NCI-H2171 treated with DMSO at 0.1 percent for 48 hours (cell line): ENCODE data around the gene AP4S1.
"Not testable (repeated sequence)": the region's sequence is repeated elsewhere in the genome, so short reads cannot be mapped to it uniquely, and the experiment has no call there.

ENCODE experiments used
- DNase-seq: peaks from one replicate; lab custom pipeline; 2025; lab: John Stamatoyannopoulos, UW

The AP4S1 gene, protein sequence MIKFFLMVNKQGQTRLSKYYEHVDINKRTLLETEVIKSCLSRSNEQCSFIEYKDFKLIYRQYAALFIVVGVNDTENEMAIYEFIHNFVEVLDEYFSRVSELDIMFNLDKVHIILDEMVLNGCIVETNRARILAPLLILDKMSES

DNA sequence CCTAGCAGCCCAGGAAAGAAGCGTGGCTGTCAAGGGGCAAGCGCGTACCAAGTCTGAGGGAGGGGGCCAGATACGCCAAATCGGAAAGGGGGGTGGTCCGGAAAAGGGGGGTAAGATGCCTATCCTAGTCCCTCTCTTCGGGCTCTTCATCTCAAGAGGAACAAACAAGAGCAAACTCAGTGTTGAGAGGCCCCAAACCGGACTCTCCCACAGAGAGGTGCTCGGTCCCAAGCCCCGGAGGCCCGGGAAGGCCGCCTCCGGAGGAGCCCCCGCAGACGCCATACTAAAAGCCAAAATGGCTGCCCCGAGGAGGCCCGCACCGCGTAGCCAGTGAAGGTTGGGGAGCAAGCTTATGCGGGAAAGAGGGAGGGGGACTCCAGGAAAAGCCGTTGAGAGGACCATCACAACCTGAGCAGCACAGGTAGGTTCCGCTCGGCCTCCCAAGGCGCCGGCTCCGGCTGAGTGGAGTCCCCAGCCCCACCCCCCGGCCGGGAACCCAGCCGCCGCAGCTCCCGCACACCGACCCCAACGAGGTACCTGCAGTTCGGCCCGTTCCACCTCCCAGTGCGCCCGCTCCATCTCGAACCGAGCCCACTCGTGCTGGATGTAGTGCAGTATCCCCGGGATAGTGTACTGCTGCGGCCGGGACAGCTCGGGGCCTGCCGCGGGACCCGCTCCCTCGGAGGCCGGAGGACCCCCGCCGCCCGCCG lies at the start of gene AP4S1:
TSS of gene AP4S1 (plus strand) at position 283 of the 710 bp plus-strand sequence. CDS start 40,548 bp downstream, outside the sequence.
- DNase-seq: peak; percentile 72

DNA sequence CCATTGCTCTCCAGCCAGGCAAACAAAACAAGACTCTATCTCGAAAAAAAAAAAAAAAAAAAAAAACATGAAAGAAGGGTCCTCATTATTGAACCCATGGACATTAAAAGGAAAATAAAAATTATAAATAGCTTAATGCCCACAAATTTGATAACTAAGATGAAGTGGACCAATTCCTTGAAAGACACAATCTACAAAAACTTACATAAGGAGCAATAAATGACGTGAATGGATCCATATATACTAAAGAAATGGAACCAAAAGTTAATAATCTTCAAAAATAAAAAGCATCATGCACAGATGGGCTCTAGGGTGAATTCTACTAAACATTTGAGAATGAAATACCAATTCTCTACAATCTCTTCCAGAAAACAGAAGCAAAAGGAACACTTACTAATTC lies 47.7 kb upstream of the AP4S1 start:
- no peak for DNase-seq

DNA sequence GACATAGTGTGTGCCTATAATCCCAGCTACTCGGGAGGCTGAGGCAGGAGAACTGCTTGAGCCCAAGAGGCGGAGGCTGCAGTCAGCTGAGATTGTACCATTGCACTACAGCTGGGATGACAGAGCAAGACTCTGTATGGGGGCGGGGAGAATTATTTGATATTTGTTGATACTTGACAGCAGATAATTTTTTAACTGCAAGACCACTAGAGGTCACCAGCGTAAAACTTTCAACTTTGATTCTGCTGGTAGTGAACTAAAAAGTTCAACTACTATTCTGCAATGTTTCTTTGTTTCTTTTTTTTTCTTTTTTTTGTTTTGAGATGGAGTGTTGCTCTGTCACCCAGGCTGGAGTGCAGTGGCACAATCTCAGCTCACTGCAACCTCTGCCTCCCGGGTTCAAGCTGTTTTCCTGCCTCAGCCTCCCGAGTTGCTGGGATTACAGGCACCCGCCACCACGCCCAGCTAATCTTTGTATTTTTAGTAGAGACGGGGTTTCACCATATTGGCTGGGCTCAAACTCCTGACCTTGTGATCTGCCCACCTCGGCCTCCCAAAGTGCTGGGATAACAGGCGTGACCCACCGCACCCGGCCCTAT lies 45.2 kb upstream of the AP4S1 start:
- peak; percentile 65 for DNase-seq

DNA sequence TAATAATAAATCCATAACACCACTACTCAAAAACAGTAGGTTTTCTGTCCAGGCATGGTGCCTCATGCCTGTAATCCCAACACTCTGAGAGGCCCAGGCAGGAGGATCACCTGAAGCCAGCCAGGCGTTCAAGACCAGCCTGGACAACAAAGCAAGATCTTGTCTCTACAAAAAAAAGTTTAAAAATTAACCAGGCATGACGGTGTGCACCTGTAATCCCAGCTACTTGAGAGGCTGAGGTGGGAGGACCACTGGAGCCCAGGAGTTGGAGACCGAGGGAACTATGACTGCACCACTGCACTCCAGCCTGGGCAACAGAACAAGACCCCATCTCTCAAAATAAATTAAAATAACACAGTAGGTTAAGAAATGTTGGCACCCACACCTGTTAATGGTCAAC lies 44.5 kb upstream of the AP4S1 start:
- no peak for DNase-seq

DNA sequence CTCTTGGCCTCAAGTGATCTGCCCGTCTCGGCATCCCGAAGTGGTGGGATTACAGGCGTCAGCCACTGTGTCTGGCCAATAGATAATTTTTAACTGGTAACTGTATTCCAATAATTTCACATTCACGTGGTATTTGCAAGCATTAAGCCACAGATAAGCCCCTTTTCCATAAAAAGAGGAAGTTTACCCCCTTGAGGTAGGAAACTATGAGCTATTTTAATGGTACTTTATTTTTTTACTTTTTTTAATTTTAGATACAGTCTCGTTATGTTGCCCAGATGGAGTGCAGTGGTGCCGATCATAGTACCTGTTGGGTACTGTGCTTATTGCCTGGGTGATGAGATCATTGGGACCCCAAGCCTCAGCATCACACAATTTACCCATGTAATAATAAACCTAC lies 42.9 kb upstream of the AP4S1 start:
- DNase-seq: no peak

DNA sequence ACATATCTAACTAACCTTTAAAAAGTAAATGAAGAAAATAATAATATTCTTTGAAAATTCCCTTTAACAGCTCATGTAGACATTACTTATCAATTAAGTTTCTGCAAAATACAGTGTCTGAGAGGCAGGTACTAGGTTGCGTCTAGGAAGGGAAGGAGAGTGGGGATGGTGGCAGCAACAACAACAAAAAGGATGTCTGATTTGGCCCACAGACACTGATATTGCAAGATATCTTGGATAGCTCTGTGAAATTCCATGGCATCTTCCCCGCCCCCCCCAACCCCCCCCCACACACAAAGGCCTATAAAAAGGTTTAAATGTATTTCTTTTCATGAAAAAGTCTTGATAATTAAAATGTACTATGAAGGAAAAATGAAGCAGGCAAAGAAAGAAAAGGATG lies 41.6 kb upstream of the AP4S1 start:
- no peak for DNase-seq

DNA sequence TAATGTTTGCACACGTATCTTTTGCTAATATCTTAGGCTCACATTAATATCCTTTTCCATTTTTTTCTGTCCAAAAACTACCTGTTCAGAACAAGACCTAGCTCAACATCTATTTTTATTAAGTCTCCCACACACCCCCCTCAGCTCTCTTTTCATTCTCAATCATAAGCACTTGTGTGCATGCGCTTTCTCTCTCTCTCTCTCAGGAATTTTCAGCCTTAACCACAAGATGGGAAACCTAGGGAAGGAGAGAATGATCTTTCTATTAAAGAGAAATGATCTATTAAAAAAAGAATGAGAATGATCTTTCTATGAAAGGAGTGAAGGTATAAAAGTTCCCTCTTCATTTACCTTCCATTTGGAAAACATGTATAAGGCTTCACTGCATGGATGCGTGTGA lies 39.7 kb upstream of the AP4S1 start:
- no peak for DNase-seq

DNA sequence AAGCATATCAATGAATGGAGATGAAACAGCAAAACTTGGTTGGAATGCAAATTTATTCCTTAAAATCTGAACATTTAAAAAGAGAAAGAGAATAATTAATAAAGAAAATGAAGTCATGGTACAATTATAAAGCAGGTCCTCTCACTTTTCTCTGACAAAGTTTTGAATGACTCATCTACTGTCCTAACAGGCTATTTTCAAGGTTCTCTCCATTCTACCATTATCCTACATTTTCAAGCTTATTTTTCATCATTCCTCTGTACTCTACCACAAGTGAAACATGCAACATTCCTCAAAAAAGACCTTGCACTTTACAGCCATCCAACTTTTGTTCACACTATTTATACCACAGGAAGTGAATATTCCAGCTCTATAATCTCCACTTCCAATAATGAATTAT lies 36.9 kb upstream of the AP4S1 start:
- DNase-seq: no peak

DNA sequence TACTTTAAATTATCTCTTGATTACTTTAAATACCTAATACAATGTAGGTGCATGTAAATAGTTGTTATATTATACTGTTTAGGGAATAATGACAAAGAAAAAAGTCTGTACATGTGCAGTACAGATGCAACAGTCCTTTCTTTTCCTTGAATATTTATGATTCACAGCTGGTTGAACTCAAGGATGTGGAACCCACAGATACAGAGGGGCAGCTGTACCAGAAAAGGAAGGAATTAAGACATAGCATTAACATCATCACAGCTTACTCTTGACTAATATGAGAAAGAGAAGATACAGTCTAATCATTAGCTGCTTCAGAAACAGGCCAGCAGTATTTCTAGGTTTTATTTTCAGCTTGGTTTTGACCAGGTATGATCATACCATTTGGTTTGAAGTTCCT lies 34.7 kb upstream of the AP4S1 start:
- no peak for DNase-seq

DNA sequence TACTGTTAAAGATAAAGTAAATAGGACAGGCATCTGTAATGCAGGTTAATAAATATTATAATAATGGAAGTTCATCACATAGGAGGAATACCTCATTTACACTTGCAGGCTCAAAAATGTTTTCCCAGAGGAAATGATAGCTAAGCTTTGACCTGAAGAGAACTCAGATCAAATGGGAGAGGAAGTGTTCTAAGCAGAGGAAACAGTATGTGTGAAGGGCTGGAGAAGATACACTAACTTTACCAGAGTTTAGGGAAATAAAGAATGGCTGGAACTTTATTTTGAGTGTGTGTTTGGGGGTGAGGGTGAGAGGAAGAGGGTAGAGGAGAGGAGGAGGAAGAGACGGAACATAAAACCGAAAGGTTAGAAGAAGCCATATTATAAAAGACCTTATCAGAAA lies 34.0 kb upstream of the AP4S1 start:
- no peak for DNase-seq

DNA sequence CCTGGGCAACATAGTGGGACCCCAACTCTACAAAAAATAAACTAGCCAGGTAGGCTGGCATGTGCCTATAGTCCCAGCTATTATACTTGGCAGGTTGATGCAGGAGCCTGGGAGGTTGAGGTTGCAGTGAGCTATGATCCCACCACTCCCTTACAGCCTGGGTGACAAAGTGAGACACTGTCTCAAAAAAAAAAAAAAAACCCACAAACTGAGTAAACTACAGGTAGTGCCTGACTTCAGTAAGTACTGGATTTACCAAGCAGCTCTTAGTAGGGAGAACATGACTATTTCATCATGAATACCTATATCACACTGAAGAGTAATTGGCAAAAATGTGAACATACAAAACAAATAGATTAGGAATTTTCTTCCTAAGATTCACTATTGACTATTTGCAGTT lies 32.4 kb upstream of the AP4S1 start:
- DNase-seq: no peak

DNA sequence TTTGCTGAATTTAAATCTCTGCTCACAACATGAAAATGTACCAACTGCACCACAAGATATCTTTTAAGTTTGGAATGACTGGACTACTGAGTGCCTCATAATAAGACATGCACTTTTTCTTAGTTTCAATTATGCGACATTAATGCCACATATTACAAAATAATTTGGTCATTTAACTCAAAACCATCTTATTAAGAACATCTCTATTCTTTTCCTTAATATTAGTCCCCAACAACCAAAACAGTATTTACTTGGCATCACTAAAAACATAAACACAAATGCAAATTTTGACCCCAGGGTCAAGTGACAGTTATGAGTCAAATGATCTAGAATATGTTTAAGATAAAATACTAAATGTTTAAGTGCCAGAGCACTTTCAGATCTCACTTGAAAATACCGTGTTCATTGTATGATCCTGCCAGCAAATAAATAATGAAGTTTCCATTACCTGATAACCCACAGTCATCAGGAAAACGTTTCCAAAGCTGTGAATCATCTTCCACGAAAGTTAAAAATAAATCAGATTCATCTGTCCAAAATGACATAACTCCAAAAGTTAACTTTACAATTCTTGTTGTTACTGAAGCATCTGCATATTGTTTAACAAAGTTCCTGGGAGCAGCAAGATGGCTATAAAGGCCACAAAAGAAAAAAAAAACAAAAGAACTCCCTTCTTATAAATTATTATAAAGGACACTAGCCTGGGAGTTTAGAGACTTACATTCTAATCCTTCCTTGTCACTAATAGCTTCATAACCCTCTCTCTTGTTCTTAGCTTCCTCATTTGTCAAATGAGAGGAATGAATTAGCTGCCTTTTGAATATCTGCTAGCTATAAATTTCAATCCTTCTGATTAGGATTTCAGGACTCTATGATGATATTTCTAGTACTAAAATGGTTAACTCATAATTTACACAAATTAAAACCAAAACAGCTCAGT lies 30.5 kb upstream of the AP4S1 start:
- no peak for DNase-seq

DNA sequence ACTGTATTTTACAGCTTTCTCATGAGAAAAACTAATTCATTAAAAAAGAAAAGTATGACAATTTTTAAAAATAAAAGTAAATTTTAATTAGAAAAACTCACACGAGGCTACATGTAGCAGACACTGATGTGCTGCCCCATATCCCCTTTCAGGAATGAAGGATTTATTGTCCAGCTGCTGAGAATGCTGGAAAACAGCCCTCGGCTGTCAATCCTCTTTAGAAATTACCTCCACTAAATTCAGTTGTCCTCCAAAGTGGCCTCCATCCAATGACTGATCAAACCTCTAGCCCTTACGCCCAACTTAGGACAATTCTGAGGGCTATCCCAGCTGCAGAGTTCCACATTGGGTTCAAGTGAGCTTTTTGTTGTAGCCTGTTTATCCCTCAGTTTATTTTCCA lies 29.8 kb upstream of the AP4S1 start:
- DNase-seq: no peak

DNA sequence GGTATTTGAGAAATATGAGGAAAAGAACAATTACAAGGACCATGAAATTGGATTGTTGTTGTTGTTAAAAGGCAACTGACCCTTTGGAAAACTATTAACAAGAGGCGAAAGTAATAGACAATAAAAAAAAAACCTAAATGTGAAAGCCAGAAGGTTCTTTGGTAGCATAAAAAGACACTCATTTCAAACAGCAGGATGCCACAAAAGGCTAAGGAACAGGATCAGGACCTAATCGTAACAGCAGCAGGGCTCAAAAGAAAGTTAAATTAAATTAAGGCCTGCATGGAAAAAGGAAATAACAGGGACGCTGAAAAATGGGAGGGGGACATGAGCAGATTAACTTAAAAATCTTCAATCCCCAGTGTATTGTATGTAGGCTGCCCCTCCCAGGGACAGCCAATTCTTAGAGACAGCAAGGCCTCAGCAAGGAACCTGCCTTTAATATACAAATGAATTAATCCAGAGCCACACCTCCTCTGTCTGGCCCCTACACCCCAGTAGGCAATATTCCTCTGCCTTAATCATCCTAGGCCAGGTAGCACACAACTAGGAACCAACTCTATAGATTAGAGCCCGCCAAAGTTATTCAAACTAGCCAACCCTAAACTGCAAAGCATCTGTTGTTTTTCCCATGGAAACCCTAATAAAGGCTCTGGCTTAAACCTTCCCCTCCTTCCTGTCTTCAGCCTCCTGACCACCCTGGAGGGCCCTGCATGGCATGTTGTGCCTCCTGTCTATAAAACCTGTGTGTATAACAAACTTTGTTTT lies 28.4 kb upstream of the AP4S1 start:
- DNase-seq: no peak

DNA sequence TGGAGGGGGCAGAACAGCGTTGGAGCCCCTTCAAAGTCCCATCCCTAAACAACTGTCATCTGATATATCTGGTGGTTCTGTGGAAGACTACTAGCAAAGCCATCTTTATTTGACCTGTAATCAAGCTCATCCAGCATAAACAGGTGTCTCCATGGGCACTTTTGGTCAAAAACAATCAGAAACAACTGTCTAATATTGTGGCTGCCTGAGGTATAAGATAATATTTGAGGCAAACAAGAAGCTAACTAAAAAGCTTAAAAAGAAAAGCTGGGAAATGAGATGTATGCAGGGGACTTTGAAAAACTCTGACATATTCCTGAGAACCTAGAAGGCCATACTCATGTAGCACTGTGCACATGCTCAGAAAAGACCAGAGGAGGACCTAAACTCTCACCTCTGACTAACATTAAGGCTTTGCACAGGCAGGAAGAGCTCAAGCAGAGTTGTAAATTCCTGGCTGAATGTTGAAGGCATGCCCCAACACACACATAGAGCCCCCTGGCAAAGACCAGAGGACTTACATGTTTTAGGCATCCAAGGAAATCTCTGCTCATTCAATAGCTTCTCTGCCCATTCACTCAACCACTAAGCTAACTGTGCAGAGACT lies 27.2 kb upstream of the AP4S1 start:
- no peak for DNase-seq

DNA sequence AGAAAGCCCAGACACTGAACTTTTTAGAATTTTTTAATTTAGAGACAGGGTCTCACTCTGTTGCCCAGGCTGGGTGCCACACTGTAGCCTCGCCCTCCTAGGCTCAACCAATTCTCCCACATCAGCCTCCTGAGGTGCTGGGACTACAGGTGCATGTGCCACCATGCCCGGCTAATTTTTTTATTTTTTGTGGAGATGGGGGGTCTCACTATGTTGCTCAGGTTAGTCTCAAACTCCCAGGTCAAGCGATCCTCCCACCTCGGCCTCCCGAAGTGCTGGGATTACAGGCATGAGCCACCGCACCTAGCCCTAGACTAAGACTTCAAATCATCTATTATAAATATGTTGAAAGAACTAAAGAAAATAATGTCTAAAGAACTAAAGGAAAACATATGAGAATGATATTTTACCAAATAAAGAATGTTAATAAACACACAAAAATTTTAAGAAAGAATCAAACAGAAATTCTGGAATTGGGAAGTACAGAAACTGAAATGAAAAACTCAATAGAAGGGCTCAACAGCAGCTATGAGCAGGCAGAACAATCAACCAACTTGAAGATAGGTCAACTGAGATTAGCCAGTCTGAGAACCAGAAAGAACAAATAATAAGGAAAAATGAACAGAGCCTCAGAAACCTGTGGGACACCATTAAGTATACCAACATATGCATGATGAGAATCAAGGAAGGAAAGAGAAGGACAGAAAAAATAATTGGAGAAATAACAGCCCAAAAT lies 26.2 kb upstream of the AP4S1 start:
- no peak for DNase-seq

DNA sequence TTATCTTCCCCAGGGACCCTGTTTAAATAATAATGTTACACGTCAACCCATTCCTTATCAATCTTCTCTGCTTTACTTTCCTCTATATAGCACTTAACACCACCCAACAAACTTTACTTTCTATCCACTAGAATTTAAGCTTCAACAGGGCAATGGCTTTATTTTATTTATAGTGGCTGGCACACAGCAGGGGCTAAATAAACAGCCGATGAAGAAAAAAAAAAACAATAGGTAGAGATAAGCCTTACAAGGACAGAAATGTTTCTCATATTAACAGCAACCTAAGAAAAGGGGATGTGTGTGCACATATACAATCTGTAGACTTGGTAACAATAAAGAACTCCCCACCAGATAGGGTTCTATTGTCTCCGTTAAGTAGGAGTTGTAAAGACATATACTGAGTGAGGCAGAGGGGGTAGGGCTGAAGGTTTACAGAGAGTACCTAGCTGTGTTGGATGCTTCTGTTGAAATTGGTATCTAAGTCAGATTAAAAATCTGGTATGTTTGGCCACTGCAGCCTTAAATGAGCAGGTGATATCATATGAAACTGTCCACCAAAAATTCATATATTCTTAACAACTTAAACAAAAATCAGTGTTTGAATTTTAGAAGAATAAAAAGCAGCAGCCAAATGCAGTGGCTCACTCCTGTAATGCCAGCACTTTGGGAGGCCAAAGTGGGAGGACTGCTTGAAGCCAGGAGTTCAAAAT lies 24.7 kb upstream of the AP4S1 start:
- DNase-seq: no peak

DNA sequence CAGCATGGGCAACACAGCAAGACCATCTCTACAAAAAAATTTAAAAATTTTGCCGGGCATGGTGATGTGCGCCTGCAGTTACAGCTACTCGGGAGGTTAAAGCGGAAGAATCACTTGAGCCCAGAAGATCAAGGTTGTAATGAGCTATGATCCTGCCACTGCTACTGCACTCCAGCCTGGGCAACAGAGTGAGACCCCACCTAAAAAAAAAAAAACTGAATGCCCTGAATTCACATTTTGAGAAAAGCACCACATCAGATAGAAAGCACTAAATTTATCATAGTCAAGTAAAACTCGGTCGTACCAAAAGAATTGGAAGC lies 24.1 kb upstream of the AP4S1 start:
- DNase-seq: no peak

DNA sequence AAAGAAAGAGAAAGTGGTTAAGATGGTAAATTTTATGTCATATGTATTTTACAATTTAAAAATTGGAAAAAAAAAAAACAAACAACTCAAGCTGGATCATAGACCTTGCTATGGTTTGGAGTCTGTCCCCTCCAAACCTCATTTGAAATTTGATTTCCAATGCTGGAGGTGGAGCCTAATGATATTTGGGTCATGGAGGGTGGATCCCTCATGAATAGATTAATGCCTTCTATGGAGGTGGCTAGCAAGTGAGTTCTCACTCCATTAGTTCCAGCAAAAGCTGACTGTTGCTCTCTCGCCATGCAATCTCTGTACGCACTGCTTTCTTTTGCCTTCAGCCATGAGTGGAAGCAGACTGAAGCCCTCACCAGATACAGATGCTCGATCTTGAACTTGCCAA lies 22.2 kb upstream of the AP4S1 start:
- DNase-seq: no peak

DNA sequence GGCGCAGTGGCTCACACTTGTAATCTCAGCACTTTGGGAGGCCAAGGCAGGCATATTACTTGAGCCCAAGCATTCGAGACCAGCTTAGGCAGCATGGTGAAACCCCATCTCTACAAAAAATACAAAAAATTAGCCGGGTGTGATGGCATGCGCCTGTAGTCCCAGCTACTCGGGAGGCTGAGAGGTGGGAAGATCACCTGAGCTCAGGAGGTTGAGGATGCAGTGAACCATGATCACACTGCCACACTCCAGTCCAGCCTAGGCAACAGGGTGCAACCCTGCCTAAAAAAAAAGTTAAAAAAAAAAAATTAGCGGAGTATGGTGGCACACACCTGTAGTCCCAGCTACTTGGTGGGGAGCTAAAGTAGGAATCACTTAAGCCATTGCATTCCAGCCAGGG lies 21.4 kb upstream of the AP4S1 start:
- not testable (repeated sequence) for DNase-seq
